HG02870 (cell line): ENCODE measurements around the gene KCNH5.

Experiments
- ATAC-seq: cut with Tn5 transposase; IDR thresholded peaks from one replicate; pipeline ENCODE4 v1.9.1; 2021; ENCODE audit warnings: mild to moderate bottlenecking, moderate library complexity; ENCODE audit not compliant: unreplicated experiment

KCNH5 gene

GRCh38 chr14:63045234-63045611, at the start of gene KCNH5:
Gene KCNH5, minus strand, starts transcription at chr14:63045458. Its CDS starts 272 bp downstream, at chr14:63045186.
- no peak for ATAC-seq

GRCh38 chr14:63091394-63091996, 46.2 kb upstream of the KCNH5 start:
- ATAC-seq = no peak

- ATAC-seq = no peak
Observed at GRCh38 chr14:63088865-63089264, 43.6 kb upstream of the KCNH5 start.

- no peak for ATAC-seq
Observed at GRCh38 chr14:63078569-63078968, 33.3 kb upstream of the KCNH5 start.

GRCh38 chr14:63076488-63076887, 31.2 kb upstream of the KCNH5 start:
- no peak for ATAC-seq

GRCh38 chr14:63055631-63056030, 10.4 kb upstream of the KCNH5 start:
- no peak for ATAC-seq

- no peak for ATAC-seq
Observed at GRCh38 chr14:63051992-63052391, 6.7 kb upstream of the KCNH5 start.

- no peak for ATAC-seq
Observed at GRCh38 chr14:63051301-63051700, 6.0 kb upstream of the KCNH5 start.

- ATAC-seq = no peak
Observed at GRCh38 chr14:63050694-63051093, 5.4 kb upstream of the KCNH5 start.

GRCh38 chr14:63046339-63047268, 1.3 kb upstream of the KCNH5 start:
- ATAC-seq = no peak

GRCh38 chr14:63045612-63046320, 508 bp upstream of the KCNH5 start:
- no peak for ATAC-seq

GRCh38 chr14:63039866-63040265, 5.4 kb downstream of the KCNH5 start:
- ATAC-seq = no peak

GRCh38 chr14:63032641-63033040, 12.6 kb downstream of the KCNH5 start:
- no peak for ATAC-seq

- no peak for ATAC-seq
Observed at GRCh38 chr14:63032076-63032475, 13.2 kb downstream of the KCNH5 start.

GRCh38 chr14:63030113-63030512, 15.1 kb downstream of the KCNH5 start:
- no peak for ATAC-seq

- no peak for ATAC-seq
Observed at GRCh38 chr14:63027719-63028118, 17.5 kb downstream of the KCNH5 start.

- ATAC-seq = no peak
Observed at GRCh38 chr14:63026491-63026890, 18.8 kb downstream of the KCNH5 start.

GRCh38 chr14:63014621-63015020, 30.6 kb downstream of the KCNH5 start:
- ATAC-seq = no peak

- no peak for ATAC-seq
Observed at GRCh38 chr14:63012171-63012570, 33.1 kb downstream of the KCNH5 start.

GRCh38 chr14:63011623-63012022, 33.6 kb downstream of the KCNH5 start:
- no peak for ATAC-seq

- ATAC-seq = no peak
Observed at GRCh38 chr14:63009495-63009894, 35.8 kb downstream of the KCNH5 start.

GRCh38 chr14:63006531-63006930, 38.7 kb downstream of the KCNH5 start:
- ATAC-seq = peak; percentile 80
